Gastrocnemius medialis (tissue), 4 donors: ENCODE measurements around the gene CNKSR1. TPM values are rescaled to one million over a fixed set of nuclear protein-coding genes. Genes with fewer than 3 reads are reported as not detected.

ENCODE experiments used
- ATAC-seq, 2 donors: fragments of 150-250 bp; one replicate each; pipeline ENCODE4 v1.9.1; 2016
- DNase-seq, 2 donors: peaks; one replicate each; pipeline ENCODE4 v3.0.0-alpha.2; 2019
- H3K27ac ChIP-seq, 4 donors: fragments of 200-600 bp; sonication (generic); 1 replicate in 1 of 4; 2 replicates in 3 of 4; pipeline ENCODE4 v1.5.1; 2016 to 2018; ENCODE audit warnings: mild to moderate bottlenecking in 2 of 4, moderate library complexity in 1 of 4
- H3K27me3 ChIP-seq, 3 donors: fragments of 200-600 bp; sonication (generic) in 2 of 3; 1 replicate in 1 of 3; 2 replicates in 2 of 3; pipeline versions ENCODE4 v1.5.1 to v1.6.0; 2016 to 2019; ENCODE audit warnings: mild to moderate bottlenecking in 1 of 3, moderate library complexity in 1 of 3
- H3K36me3 ChIP-seq, 2 donors: fragments of 200-600 bp; sonication (generic) in 1 of 2; one replicate each; pipeline ENCODE4 v1.5.1; 2017 to 2018
- H3K4me1 ChIP-seq, 2 donors: fragments of 200-600 bp; sonication (generic) in 1 of 2; one replicate each; pipeline ENCODE4 v1.5.1; 2016 to 2017; ENCODE audit warnings: mild to moderate bottlenecking in 2 of 2
- H3K4me3 ChIP-seq, 4 donors: fragments of 200-600 bp; sonication (generic) in 3 of 4; 1 replicate in 1 of 4; 2 replicates in 3 of 4; pipeline ENCODE4 v1.5.1; 2016 to 2019; ENCODE audit warnings: mild to moderate bottlenecking in 2 of 4
- H3K9me3 ChIP-seq, 3 donors: fragments of 200-600 bp; sonication (generic) in 2 of 3; 1 replicate in 1 of 3; 2 replicates in 2 of 3; pipeline ENCODE4 v1.5.1; 2016 to 2019
- POLR2A ChIP-seq, 2 donors: fragments of 450-650 bp; IDR thresholded peaks; one replicate each; pipeline ENCODE4 v1.6.1; 2017; ENCODE audit warnings: antibody characterized with exemption in 2 of 2, mild to moderate bottlenecking in 2 of 2, moderate library complexity in 2 of 2
- in situ Hi-C, 4 donors: fragments of 200-750 bp; cut with MboI; loops; one replicate each; pipeline versions ENCODE4 v1.15.0 to v1.8.0; 2017; ENCODE audit warnings: low sequenced_read_pairs in 4 of 4
- intact Hi-C: fragments of 100-400 bp; cut with DNase I; formaldehyde crosslinking; loops from one replicate; pipeline ENCODE4 v1.15.1; 2023; ENCODE audit warnings: low total_unique reads
- total RNA-seq, 4 donors: library from RNA; depleted of rRNA; stranded (reverse); fragments of >200 nt; gene quantifications; one replicate each; pipeline versions ENCODE4 v1.1.0 to v1.2.3, GENCODE V29; 2016
- TF ChIP-seq, protein P1 (sequence below), 5 experiments: fragments of 450-650 bp in 3 of 5; fragments of 200-600 bp in 2 of 5; sonication (generic) in 2 of 5; IDR thresholded peaks in 4 of 5; conservative IDR thresholded peaks in 1 of 5; 1 replicate in 4 of 5; 2 replicates in 1 of 5; pipeline ENCODE4 v1.5.1; 2016 to 2019; ENCODE audit warnings: antibody characterized with exemption in 5 of 5, mild to moderate bottlenecking in 3 of 5, moderate library complexity in 3 of 5

Gene CNKSR1
- total RNA-seq, 4 donors from 2014 or later: 23.7 to 50.6 (median 44.6) TPM

DNA sequence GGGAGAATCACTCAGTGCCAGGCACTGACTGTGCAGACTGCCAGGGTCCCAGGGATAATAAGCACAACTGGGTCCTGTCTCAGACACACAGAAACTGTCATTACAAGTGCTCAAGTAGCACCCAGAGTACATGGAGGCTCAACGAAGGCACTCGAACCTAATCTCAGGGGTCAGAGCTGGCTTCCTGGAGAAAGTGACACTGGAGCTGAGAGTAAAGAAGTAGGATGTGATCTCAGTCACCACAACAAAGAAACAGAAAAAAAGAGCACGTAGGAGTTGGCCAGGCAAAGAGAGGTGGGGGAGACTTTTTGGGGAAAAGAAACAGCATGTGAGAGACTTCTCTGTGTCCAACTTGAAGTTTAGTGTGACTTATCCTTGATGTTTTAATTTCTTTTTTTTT, 14.4 kb downstream of the CNKSR1 start:
- peaks cover 0 to 28% of the 10 kb centered on the region in 2 donors for H3K36me3 ChIP-seq
- no peak overlapping the region for H3K4me3 ChIP-seq
- intact Hi-C loops (no loop called here), in situ Hi-C loops (no loop called here)
- H3K27me3 ChIP-seq: no peaks in the 10 kb centered on the region
- no peak for ATAC-seq
- no peak for TF ChIP-seq POLR2A (IDR thresholded peaks at IDR 0.05)
- TF ChIP-seq, protein P1, sequence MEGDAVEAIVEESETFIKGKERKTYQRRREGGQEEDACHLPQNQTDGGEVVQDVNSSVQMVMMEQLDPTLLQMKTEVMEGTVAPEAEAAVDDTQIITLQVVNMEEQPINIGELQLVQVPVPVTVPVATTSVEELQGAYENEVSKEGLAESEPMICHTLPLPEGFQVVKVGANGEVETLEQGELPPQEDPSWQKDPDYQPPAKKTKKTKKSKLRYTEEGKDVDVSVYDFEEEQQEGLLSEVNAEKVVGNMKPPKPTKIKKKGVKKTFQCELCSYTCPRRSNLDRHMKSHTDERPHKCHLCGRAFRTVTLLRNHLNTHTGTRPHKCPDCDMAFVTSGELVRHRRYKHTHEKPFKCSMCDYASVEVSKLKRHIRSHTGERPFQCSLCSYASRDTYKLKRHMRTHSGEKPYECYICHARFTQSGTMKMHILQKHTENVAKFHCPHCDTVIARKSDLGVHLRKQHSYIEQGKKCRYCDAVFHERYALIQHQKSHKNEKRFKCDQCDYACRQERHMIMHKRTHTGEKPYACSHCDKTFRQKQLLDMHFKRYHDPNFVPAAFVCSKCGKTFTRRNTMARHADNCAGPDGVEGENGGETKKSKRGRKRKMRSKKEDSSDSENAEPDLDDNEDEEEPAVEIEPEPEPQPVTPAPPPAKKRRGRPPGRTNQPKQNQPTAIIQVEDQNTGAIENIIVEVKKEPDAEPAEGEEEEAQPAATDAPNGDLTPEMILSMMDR (IDR thresholded peaks at IDR 0.05 in 4 of 5, conservative IDR thresholded peaks at IDR 0.05 in 1 of 5): no peak
- H3K4me1 ChIP-seq: no peaks in the 10 kb centered on the region
- DNase-seq: no peak
- no peaks in the 10 kb centered on the region for H3K9me3 ChIP-seq
- no peak overlapping the region for H3K27ac ChIP-seq

- no peak overlapping the region for H3K4me3 ChIP-seq
- H3K27ac ChIP-seq: no peak overlapping the region
- no peak for DNase-seq
- TF ChIP-seq, protein P1 (IDR thresholded peaks at IDR 0.05 in 4 of 5, conservative IDR thresholded peaks at IDR 0.05 in 1 of 5): no peak
- no peak for TF ChIP-seq POLR2A (IDR thresholded peaks at IDR 0.05)
- no peak for ATAC-seq
- intact Hi-C loops: no loop called here
- no peaks in the 10 kb centered on the region for H3K36me3 ChIP-seq
- H3K27me3 ChIP-seq: no peaks in the 10 kb centered on the region
- no peaks in the 10 kb centered on the region for H3K9me3 ChIP-seq
- in situ Hi-C loops: no loop called here
- H3K4me1 ChIP-seq: no peaks in the 10 kb centered on the region
These were observed 18.5 kb downstream of the CNKSR1 start for GRCh38 chr1:26195805-26196204.

- no peak for ATAC-seq
- in situ Hi-C loops: no loop called here
These were observed 20.0 kb downstream of the CNKSR1 start for GRCh38 chr1:26197301-26197700.

GRCh38 chr1:26197813-26198212, 20.5 kb downstream of the CNKSR1 start:
- no peak for DNase-seq
- no peaks in the 10 kb centered on the region for H3K9me3 ChIP-seq
- in situ Hi-C loops: no loop called here

More at GRCh38 chr1:26197301-26197700, 20.0 kb downstream of the CNKSR1 start:
- TF ChIP-seq, protein P1 (IDR thresholded peaks at IDR 0.05 in 4 of 5, conservative IDR thresholded peaks at IDR 0.05 in 1 of 5): no peak
- TF ChIP-seq POLR2A (IDR thresholded peaks at IDR 0.05): no peak
- Histone ChIP-seq H3K4me1 (no peaks in the 10 kb centered on the region), H3K9me3 (no peaks in the 10 kb centered on the region), H3K4me3 (no peak overlapping the region), H3K36me3 (no peaks in the 10 kb centered on the region), H3K27ac (no peak overlapping the region), H3K27me3 (no peaks in the 10 kb centered on the region)
- DNase-seq: no peak
- intact Hi-C loops: no loop called here

More at GRCh38 chr1:26197813-26198212, 20.5 kb downstream of the CNKSR1 start:
- Histone ChIP-seq H3K36me3 (no peaks in the 10 kb centered on the region), H3K4me1 (no peaks in the 10 kb centered on the region), H3K4me3 (no peak overlapping the region), H3K27ac (no peak overlapping the region), H3K27me3 (no peaks in the 10 kb centered on the region)
- intact Hi-C loops: no loop called here
- TF ChIP-seq, protein P1 (IDR thresholded peaks at IDR 0.05 in 4 of 5, conservative IDR thresholded peaks at IDR 0.05 in 1 of 5): no peak
- TF ChIP-seq POLR2A (IDR thresholded peaks at IDR 0.05): no peak
- no peak for ATAC-seq
